Right ventricle myocardium inferior (tissue), 1 donor: ENCODE data around the gene RGS7. TPM values are rescaled to one million over a fixed set of nuclear protein-coding genes. Genes with fewer than 3 reads are reported as not detected.
A peak's percentile ranks its signal among the peaks of the same experiment; 100 is the strongest.

Experiments
- ATAC-seq: fragments of 200-7000 bp; cut with Tn5 transposase; one replicate; pipeline ENCODE4 v1.9.1; 2020; ENCODE audit warnings: mild to moderate bottlenecking, moderate library complexity
- DNase-seq: peaks from one replicate; pipeline ENCODE4 v3.0.0; 2021; ENCODE audit errors: missing footprints
- intact Hi-C: fragments of 100-400 bp; cut with DNase I; formaldehyde crosslinking; loops from one replicate; pipeline ENCODE4 v1.11.0; 2022
- long read RNA-seq: library from polyadenylated mRNA; unstranded; transcript quantifications from one replicate; pipeline ENCODE4 v2.0.0, GENCODE V29; 2021
- total RNA-seq: library from RNA; stranded (reverse); fragmentation: NEBNext Ultra II Directional; extraction: Animal tissue kit (Norgen Biotek cat#: 25700); gene quantifications from one replicate; pipeline ENCODE4 v1.2.1, GENCODE V29; 2021
- donor health status: DM: no; HTN: yes; CAD: no; lungs with severe emphysema.

Gene RGS7
- not detected for total RNA-seq
- long read RNA-seq, result 0 reads

DNA sequence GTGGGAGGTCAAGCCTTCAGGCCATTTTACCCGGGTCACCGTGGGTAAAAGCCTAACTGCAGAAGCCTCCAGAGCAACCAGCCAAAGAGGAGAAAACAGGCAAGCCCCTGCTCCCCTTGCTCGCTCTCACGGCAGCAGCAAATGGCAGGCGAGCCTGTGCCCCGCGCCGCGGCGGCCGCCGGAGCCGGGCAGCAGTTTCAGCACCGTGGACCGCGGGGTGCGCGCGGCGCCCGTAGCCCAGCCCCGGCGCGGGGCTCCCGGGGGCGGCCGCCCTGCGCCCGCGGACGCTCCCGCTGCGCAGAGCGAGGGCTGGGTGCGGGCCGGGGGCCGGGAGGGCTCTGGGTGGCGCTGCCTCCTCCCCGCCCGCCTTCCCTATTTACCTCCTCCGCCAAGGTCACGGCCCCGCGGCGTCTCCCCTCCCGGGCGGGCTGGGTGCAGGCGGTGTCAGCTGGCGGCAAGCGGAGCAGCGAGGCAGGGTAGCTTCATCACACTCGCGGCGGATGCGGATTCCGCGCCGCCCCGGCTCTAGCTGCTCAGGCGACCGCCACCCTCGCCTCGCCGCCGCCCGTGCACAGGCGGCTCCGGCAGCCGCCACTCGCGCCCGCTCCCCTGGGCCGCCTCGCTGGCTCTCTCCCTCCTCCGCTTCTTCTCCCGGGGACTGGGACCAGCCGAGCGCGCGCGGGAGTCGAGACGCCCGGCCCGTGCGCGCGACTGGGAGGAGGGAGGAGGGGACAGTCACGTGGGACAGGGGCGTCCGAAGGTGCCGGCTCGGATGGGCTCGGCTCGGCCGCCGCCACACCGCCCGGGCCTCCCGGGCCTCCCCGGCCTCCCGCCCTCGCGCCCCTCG, at the start of gene RGS7:
Gene RGS7, minus strand, starts transcription at position 687 of the 847 bp plus-strand sequence.
- intact Hi-C loops, result no loop called here
- DNase-seq, result peak; percentile 56
- ATAC-seq, result peak; percentile 64

DNA sequence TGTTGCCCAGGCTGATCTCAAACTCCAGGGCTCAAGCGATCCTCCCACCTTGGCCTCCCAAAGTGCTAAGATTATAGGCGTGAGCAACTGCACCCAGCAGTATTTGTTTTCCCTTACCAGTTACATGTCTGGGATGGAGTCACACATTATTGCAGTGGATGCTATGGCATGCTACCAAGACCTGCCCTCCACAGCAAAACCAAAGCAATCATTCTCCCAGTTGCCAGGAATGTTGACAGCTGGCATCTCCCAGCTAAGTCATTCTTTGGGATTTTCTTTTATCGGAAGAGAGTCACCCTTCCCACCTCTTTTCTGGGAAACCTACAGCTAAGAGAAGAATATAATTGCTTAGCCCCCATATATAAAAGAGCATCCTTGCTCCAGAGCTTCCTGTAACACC, 49.4 kb upstream of the RGS7 start:
- no peak for ATAC-seq
- no peak for DNase-seq
- intact Hi-C loops, result no loop called here

DNA sequence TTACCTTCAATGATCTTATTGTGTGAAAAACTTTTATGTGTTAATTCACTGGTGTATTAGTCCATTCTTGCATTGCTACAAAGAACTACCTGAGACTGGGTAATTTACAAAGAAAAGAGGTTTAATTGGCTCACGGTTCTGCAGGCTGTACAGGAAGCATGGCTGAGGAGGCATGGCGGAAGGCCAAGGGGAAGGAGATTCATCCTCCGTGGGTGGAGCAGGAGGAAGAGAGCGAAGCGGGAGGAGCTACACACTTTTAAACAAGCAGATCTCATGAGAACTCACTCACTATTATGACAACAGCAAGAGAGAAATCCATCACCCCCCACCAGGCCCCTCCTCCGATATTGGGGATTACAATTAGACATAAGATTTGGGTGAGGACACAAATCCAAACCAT, 44.2 kb upstream of the RGS7 start:
- intact Hi-C loops, result no loop called here
- no peak for ATAC-seq
- no peak for DNase-seq

GRCh38 chr1:241396747-241397681, 40.0 kb upstream of the RGS7 start:
- intact Hi-C loops, result no loop called here
- ATAC-seq (no peak), DNase-seq (no peak)

GRCh38 chr1:241391926-241392710, 35.1 kb upstream of the RGS7 start:
- intact Hi-C loops, result no loop called here
- DNase-seq, result no peak
- ATAC-seq, result no peak

DNA sequence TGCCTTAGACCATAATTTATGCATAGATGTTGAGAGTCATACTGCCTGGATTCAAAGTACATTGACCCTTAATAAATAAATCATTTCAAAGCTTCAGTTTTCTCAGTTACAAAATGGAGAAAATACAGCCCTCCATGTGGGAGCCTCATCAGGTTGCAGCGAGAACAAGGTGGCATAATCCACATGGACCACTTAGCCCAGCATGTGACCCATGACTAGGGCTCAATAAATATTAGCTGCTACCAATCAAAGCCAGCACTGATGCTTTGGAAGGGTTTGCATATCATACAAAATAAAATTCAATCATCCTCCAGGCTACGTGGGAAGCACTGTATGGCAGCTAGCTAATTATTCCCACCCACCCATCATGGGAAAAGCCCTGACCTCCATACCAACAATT, 33.5 kb upstream of the RGS7 start:
- ATAC-seq (no peak), DNase-seq (no peak)
- intact Hi-C loops, result no loop called here

DNA sequence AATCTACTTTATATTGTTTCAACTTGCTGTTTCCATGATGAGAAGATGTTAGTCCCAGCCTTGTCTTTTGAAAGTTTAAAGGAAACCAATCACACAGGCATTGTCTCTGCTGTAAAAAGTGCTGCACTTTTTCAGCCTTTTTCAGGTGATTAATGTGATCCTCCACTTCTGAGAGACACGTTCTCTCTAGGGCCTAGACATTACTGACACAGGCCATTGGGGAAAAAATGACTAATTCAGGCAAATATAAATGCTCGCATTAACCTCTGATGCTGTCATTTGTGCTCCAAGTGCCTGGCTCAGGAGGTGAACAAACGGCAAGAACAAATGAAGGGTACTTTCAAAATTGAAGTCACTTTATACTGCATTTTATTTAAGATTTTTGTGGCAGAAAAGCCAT, 32.4 kb upstream of the RGS7 start:
- intact Hi-C loops, result no loop called here
- DNase-seq, result no peak
- no peak for ATAC-seq

- no peak for ATAC-seq
- intact Hi-C loops, result no loop called here
- no peak for DNase-seq
These were observed 30.2 kb upstream of the RGS7 start for GRCh38 chr1:241387216-241387615.

GRCh38 chr1:241376701-241377100, 19.7 kb upstream of the RGS7 start:
- no peak for ATAC-seq
- DNase-seq, result no peak
- intact Hi-C loops, result no loop called here

GRCh38 chr1:241375886-241376285, 18.9 kb upstream of the RGS7 start:
- intact Hi-C loops, result no loop called here
- DNase-seq (no peak), ATAC-seq (no peak)

DNA sequence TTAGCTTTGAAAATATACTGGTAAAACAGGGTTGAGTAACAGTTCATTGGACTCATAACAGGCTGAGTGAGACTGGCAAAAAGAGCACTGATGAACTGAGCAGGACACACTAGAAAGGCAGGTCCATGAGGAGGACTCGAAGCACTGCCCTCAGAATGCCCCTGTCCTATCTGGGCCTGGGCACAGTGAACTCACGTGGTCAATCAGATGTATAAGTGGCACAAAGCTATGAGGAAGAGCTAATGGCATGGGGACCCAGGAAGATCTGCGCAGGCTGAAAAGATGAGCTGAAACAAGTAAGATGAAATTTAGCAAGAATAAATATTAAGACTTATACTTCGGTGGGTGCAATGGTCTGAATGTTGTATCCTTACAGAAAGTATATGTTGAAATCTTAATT, 9.2 kb upstream of the RGS7 start:
- no peak for ATAC-seq
- intact Hi-C loops, result no loop called here
- no peak for DNase-seq

DNA sequence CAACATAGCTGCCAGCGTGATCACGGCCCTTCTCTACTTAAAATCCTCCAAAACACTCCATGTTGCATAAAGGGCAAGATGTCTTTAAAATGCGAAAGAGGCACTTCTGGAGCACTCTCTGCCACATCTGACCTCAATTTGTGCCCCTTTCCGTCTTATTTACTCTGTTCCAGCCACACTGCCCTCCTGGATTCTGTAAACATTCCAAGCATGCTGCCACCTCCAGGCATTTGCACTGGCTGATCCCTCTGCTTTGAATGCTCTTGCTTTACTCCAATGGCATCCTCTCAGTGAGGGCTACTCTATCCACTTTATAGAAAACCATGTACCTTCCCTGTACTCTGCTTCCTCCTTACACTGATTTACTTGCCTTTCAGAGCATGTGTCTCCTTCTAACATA, 5.3 kb upstream of the RGS7 start:
- intact Hi-C loops, result no loop called here
- DNase-seq (no peak), ATAC-seq (no peak)

DNA sequence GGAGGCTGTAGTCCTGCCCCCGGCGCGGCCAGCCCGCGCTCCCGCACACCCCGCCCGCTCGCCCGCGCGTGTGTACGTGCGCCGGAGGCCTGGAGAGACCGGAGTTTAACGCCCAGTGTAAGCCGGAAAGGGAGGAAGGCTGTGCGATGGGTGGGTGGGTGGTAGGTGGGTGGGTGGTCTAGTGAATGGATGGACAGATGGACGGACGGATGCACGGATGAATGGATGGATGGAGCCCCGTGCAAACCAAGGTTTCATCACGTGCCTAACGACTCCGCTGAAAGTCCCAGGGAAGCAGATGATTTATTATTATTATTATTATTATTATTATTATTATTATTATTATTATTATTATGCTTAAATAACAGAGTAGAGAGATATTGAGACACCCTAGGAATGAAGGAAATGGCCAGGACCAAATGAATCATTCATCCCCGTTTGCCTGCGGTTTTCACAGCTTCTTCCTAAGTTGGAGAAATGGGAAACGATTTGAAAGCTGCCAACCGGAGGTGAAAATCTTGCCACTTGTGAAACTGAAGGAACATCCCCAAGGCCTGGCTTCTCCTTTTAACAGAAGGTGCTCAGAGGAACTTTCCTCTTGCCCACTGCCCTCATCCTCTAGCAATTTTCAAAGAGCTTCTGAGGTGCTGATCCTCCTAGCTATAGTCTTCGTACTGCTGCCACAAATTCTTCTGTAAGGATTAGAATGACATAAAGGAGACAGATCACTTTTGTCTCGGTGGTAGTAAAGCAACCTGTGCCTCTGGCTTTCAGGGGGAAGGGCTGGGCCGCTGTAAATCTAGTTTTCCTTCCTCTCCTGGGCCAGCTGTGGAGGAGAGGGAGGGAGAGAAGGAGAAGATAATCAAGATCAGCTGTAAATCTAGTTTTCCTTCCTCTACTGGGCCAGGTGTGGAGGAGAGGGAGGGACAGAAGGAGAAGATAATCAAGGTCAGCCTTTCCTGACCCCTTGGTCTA, 648 bp upstream of the RGS7 start:
- intact Hi-C loops, result no loop called here
- no peak for DNase-seq
- ATAC-seq, result no peak

- no peak for DNase-seq
- intact Hi-C loops, result no loop called here
- no peak for ATAC-seq
These were observed 852 bp downstream of the RGS7 start for GRCh38 chr1:241356187-241356518.

- ATAC-seq (no peak), DNase-seq (no peak)
- intact Hi-C loops, result no loop called here
These were observed 1.5 kb downstream of the RGS7 start for GRCh38 chr1:241355311-241356010.

DNA sequence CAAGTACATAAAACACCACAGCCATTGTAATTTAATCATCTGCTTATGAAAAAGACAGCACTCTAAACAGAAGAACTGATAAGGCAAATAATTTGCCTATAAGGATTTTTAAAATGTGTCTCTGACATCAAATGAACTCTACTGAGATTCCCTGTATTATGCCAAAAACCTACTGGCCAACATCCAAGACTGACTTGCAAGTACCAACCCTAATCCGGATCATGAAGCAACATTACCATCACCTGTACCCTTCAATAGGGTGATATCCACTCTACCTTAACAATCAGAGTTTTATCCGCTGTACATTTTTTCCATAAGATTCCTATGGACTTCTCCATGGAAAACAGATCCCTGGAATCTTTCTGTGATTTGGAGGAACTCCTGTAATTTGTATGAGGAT, 4.6 kb downstream of the RGS7 start:
- ATAC-seq (no peak), DNase-seq (no peak)
- intact Hi-C loops, result no loop called here

DNA sequence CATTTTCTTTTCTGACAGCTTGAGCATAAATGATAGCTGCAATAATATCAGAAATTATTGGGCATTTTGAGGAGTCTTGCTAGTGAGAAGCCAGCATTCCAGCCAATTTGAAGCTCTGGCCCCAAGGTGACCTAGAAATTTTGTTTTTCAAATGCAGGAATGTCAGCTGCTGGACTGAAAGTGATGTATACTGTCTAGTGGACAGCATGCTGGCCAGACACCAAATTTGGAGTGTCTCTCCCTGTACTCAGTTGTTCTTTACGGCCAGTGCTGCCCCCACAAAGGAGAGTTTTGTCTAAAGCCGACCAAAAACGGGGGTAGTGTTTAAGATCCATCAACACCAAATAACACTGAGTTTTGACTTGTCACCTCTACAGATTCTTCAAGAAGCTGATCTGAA, 5.2 kb downstream of the RGS7 start:
- intact Hi-C loops, result no loop called here
- no peak for ATAC-seq
- no peak for DNase-seq

GRCh38 chr1:241343956-241344355, 13.0 kb downstream of the RGS7 start:
- ATAC-seq (no peak), DNase-seq (no peak)
- intact Hi-C loops, result no loop called here
